Right lobe of liver (tissue), 4 donors: Measurements from ENCODE around the gene ATG5.

Experiments
- POLR2A ChIP-seq: fragments of 450-650 bp; IDR thresholded peaks from one replicate; pipeline ENCODE4 v1.6.1; 2017; ENCODE audit warnings: antibody characterized with exemption, mild to moderate bottlenecking
- TF ChIP-seq, protein P1 (sequence below), 4 donors: fragments of 200-600 bp in 3 of 4; fragments of 450-650 bp in 1 of 4; IDR thresholded peaks; one replicate each; pipeline versions ENCODE4 v1.5.1 to v1.8.0; 2016 to 2022; ENCODE audit warnings: antibody characterized with exemption in 4 of 4, mild to moderate bottlenecking in 2 of 4
- donor health status: DM: no; HTN: no; CAD: no.
- donor health status: DM: no; HTN: no; CAD: no.
- donor health status: DM: no; HTN: yes; CAD: no.

GRCh38 chr6:106187424-106187982, 138.1 kb downstream of the ATG5 start:
- TF ChIP-seq POLR2A: no peak
- TF ChIP-seq, protein P1, sequence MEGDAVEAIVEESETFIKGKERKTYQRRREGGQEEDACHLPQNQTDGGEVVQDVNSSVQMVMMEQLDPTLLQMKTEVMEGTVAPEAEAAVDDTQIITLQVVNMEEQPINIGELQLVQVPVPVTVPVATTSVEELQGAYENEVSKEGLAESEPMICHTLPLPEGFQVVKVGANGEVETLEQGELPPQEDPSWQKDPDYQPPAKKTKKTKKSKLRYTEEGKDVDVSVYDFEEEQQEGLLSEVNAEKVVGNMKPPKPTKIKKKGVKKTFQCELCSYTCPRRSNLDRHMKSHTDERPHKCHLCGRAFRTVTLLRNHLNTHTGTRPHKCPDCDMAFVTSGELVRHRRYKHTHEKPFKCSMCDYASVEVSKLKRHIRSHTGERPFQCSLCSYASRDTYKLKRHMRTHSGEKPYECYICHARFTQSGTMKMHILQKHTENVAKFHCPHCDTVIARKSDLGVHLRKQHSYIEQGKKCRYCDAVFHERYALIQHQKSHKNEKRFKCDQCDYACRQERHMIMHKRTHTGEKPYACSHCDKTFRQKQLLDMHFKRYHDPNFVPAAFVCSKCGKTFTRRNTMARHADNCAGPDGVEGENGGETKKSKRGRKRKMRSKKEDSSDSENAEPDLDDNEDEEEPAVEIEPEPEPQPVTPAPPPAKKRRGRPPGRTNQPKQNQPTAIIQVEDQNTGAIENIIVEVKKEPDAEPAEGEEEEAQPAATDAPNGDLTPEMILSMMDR (IDR thresholded peaks at IDR 0.05): no peak
